Measurements from ENCODE around the gene AADACL2. TPM values are rescaled to one million over a fixed set of nuclear protein-coding genes. Genes with fewer than 3 reads are reported as not detected.
A peak's percentile ranks its signal among the peaks of the same experiment; 100 is the strongest.
"Not testable (repeated sequence)": the region's sequence is repeated elsewhere in the genome, so short reads cannot be mapped to it uniquely, and the experiment has no call there.

AADACL2 gene
- total RNA-seq, 1 experiment from 2014 or later: not detected

DNA sequence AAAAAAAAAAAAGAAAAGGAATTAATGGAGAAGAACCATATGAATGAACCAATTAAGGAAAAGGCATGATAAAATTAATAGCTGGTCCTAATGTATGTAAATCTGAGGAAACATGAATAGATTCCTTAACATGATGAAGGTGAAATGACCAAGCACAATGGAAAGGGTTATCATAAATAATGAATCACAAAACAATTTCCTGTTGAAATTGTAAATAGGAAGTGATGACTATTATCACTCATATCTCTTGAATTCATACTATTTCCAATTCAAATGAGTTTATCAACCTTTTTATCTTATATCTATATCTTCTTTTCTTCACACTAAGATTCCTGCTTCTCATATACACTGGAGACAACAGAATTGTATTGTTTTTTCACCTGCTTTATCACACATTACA lies 32.0 kb downstream of the AADACL2 start:
- DNase-seq (ENCODE audit: low read depth): no peak

GRCh38 chr3:151766454-151766853 lies 32.7 kb downstream of the AADACL2 start:
- peak; percentile 78 for DNase-seq (ENCODE audit: low read depth)

DNA sequence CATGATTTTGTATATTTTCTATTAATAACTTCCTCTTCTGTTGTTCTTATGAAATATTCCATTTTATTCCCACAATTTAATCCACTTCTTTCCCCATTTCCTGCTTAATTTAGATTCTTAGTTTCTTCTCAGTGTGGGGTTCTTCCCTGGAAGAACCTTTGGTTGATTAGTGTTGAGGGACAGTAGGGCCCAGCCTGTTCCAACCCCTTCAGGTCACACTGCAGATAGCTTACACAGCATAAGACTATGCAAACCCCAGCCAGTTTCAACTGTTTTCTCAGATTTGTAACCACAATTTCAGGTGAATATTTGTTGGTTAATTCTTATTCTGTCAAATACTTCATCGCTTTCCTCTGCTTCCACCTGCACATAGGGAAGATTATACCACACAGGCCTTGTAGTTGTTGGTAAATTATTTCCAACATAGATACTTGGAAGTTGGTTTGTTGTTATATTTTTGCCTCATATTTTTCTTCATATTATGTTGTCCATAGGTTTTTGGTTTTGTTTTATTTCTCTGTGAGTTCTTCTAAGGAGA lies 34.7 kb downstream of the AADACL2 start:
- no peak for DNase-seq (ENCODE audit: low read depth)

DNA sequence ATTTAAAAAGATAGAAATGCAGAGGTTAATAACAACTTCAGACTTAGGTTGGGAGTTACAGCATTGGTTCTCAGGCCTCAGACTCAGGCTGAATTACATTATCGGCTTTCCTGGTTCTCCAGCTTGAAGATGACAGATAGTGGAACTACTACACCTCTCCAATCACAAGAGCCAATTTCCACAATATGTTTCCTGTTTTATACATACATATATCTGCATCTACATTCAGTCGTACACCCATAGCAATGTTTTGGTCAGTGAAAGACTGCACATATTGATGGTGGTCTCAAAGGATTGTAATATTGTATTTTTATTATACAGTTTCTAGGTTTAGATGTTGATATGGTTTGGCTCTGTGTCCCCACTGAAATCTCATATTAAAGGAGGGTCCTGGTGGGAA lies 35.4 kb downstream of the AADACL2 start:
- DNase-seq (ENCODE audit: low read depth): no peak

DNA sequence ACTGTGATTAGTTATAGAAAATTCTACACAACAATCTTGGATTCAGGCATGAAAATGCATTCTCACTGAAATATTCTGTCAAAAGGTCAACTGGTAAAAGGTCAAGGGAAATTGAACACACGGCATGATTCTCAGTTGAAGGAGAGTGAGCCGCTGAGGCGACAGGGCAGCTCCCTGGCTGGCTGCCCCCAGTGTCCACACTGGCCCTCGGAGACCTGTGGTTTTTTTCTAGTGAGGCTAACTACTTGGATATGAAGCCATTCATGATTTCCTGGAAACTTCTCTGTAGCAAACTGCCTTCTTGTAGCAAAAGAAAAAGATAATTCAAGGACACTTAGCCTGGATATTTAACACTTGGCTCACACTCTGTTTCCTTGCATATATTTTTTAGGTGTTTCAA lies 37.2 kb downstream of the AADACL2 start:
- peak; percentile 64 for DNase-seq (ENCODE audit: low read depth)

- DNase-seq (ENCODE audit: low read depth): no peak
Measured at GRCh38 chr3:151772825-151773480, 39.2 kb downstream of the AADACL2 start.

- DNase-seq (ENCODE audit: low read depth): no peak
Measured at GRCh38 chr3:151774235-151774634, 40.5 kb downstream of the AADACL2 start.

- no peak for DNase-seq (ENCODE audit: low read depth)
Measured at GRCh38 chr3:151774910-151775309, 41.2 kb downstream of the AADACL2 start.

GRCh38 chr3:151775314-151776258 lies 41.9 kb downstream of the AADACL2 start:
- DNase-seq (ENCODE audit: low read depth): no peak

- no peak for DNase-seq (ENCODE audit: low read depth)
Measured at GRCh38 chr3:151776259-151776740, 42.6 kb downstream of the AADACL2 start.

DNA sequence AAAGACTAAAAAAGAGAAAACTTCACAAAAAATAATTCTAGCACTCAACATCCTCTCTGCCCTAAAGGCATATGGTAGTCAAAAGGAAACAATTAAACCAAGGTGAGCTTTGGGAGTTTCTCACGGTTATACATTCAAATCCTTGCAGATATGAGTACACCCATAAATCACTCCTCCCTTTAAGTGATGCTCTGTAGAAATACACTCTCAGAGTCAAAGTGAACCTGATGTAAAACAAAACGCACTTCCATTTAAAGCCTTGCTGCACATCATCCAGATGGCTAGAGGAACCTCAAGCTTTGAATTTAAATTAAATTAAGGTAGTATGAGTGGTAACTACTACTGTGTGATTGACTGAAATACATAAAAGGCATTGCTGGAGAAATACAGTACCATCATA lies 44.2 kb downstream of the AADACL2 start:
- DNase-seq (ENCODE audit: low read depth): no peak

- DNase-seq (ENCODE audit: low read depth): peak; percentile 18
Measured at GRCh38 chr3:151787626-151788025, 53.9 kb downstream of the AADACL2 start.

- DNase-seq (ENCODE audit: low read depth): no peak
Measured at GRCh38 chr3:151788401-151788800, 54.7 kb downstream of the AADACL2 start.

GRCh38 chr3:151789853-151790463 lies 56.2 kb downstream of the AADACL2 start:
- no peak for DNase-seq (ENCODE audit: low read depth)

- not testable (repeated sequence) for DNase-seq (ENCODE audit: low read depth)
Measured at GRCh38 chr3:151790763-151791162, 57.0 kb downstream of the AADACL2 start.

DNA sequence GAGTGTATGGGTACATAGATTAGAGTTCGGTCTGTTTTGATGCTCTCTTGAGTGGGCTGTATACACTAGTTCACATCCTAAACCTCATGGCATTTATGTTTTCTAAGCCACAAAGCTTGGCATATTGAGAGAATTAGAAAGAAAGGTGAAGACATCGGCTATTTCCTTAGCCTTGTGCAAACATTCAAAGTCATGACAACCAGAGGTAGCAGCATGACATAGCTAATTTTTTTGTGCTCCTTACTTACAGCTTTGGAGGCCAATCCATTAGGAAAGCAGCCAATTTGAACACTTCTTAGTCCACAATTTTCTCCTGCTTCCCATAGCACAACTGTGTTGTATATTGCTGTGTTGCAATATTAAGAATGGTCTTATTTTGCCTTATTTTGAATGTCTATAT lies 58.7 kb downstream of the AADACL2 start:
- no peak for DNase-seq (ENCODE audit: low read depth)

DNA sequence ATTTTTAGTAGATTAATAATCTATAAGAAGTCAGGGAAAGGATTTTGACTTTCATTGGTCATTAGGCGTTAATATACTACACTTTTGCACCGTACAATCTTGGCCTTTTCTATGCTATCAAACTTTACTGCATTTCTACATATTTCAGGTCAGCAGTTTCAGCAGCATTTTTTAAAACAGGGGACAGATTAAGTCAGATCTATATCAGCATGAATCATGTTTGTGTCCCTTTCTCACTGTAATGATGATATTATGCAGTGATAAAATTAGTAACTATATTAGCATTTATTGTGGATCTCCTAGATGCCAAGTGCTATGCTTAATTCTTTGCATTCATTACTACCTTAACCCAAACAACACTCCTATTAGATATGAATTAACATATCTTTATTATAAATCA lies 59.9 kb downstream of the AADACL2 start:
- DNase-seq (ENCODE audit: low read depth): no peak

GRCh38 chr3:151794080-151794479 lies 60.4 kb downstream of the AADACL2 start:
- no peak for DNase-seq (ENCODE audit: low read depth)

DNA sequence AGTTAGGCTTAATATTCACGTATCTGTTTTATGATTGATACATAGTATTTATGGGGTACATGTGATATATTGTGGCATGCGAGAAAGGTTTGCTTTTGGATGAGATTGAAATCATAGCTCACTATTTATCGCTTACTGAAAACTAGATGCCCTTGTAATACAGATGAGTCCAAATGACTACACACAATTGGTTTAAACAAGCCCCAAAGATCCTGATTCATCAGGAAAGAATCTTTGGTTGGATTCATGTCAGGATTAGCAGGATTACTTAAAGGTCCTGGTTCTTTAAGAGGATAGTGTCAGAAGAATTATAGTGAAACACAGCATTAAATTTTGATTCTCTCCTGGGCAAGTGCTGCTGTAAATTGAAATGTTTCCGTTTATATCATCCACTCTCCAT lies 61.5 kb downstream of the AADACL2 start:
- peak; percentile 70 for DNase-seq (ENCODE audit: low read depth)

DNA sequence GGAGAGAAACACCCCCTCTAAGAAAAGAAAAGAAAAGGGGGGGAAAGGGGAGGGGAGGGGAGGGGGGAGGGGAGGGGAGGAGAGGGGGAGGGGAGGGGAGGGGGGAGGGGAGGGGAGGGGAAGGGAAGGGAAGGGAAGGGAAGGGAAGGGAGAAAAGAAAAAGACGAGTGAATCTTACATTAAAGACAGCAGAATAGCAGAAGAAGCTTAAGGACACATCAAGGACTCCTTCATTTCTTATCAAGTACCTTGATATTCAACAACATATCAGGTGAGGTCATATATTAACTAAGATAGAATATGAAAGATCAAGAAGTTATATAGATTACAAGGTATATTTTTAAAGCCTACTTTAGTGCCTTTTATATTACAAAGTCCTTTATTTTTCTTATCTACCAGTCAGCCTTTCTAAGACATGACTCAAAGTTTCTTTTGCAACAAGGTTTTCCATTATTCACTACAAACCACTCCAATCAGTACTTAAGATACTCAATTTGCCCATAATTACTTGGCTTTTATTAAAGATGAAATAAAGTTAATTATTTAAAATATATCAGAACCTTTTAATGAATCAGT lies 62.5 kb downstream of the AADACL2 start:
- DNase-seq (ENCODE audit: low read depth): no peak

GRCh38 chr3:151798466-151798865 lies 64.7 kb downstream of the AADACL2 start:
- peak; percentile 36 for DNase-seq (ENCODE audit: low read depth)

- DNase-seq (ENCODE audit: low read depth): no peak
Measured at GRCh38 chr3:151800431-151800830, 66.7 kb downstream of the AADACL2 start.
